ENCODE measurements around the gene ANKRD7.

The ANKRD7 gene

GRCh38 chr7:118224521-118224920, at the start of gene ANKRD7:
Gene ANKRD7 (plus strand): TSS chr7:118224704. CDS start chr7:118224831, 127 bp downstream.
- no peak for TF ChIP-seq ZFX (IDR thresholded peaks at IDR 0.05; ENCODE audit: borderline replicate concordance)
- TF ChIP-seq CTCF (IDR thresholded peaks at IDR 0.05) = no peak

GRCh38 chr7:118175740-118176139, 48.8 kb upstream of the ANKRD7 start:
- TF ChIP-seq CTCF (IDR thresholded peaks at IDR 0.05) (no peak), ZFX (IDR thresholded peaks at IDR 0.05; ENCODE audit: borderline replicate concordance) (no peak)
- H3K27ac ChIP-seq = no peak overlapping the region

More at GRCh38 chr7:118224521-118224920, at the start of gene ANKRD7:
- no peak within 1 kb of the TSS for H3K27ac ChIP-seq

- TF ChIP-seq ZFX (IDR thresholded peaks at IDR 0.05; ENCODE audit: borderline replicate concordance) (no peak), CTCF (IDR thresholded peaks at IDR 0.05) (no peak)
- H3K27ac ChIP-seq = no peak overlapping the region
These were observed 45.3 kb upstream of the ANKRD7 start for GRCh38 chr7:118179191-118179590.

GRCh38 chr7:118182593-118183427, 41.7 kb upstream of the ANKRD7 start:
- TF ChIP-seq ZFX (IDR thresholded peaks at IDR 0.05; ENCODE audit: borderline replicate concordance) (no peak), CTCF (IDR thresholded peaks at IDR 0.05) (no peak)
- peak overlapping the region; percentile 87 for H3K27ac ChIP-seq

- TF ChIP-seq CTCF (IDR thresholded peaks at IDR 0.05) = no peak
- TF ChIP-seq ZFX (IDR thresholded peaks at IDR 0.05; ENCODE audit: borderline replicate concordance) = no peak
- H3K27ac ChIP-seq = peak overlapping the region; percentile 87
These were observed 41.1 kb upstream of the ANKRD7 start for GRCh38 chr7:118183428-118183785.

GRCh38 chr7:118183786-118184564, 40.5 kb upstream of the ANKRD7 start, which contains the start of gene LSM8:
Gene LSM8 (plus strand): TSS chr7:118184164. CDS start chr7:118184224, 60 bp downstream.
- TF ChIP-seq ZFX (IDR thresholded peaks at IDR 0.05; ENCODE audit: borderline replicate concordance) = no peak
- TF ChIP-seq CTCF (IDR thresholded peaks at IDR 0.05) = no peak
- peak within 1 kb of the TSS; percentile 87 for H3K27ac ChIP-seq

GRCh38 chr7:118184565-118184940, 40.0 kb upstream of the ANKRD7 start:
- TF ChIP-seq CTCF (IDR thresholded peaks at IDR 0.05) (no peak), ZFX (IDR thresholded peaks at IDR 0.05; ENCODE audit: borderline replicate concordance) (no peak)
- H3K27ac ChIP-seq = peak overlapping the region; percentile 87

Data from 22Rv1 (cell line).